WTC11 (cell line): ENCODE results near the gene RYR2. TPM values are rescaled to one million over a fixed set of nuclear protein-coding genes. Genes with fewer than 3 reads are reported as not detected.

Experiments
- ATAC-seq: fragments of 200-7000 bp; cut with Tn5 transposase; 2 replicates; pipeline ENCODE4 v1.10.0; 2021; ENCODE audit warnings: mild to moderate bottlenecking, moderate library complexity
- CTCF ChIA-PET: fragments of 300-600 bp; sonication (Branson Sonifier 250); formaldehyde crosslinking; loops from one replicate; lab custom pipeline; 2021; ENCODE audit warnings: antibody characterized with exemption; lab: Charles Lee
- POLR2A ChIA-PET: fragments of 350-600 bp; sonication (Branson Sonifier 250); formaldehyde crosslinking; loops from one replicate; lab custom pipeline; 2021; ENCODE audit warnings: antibody characterized with exemption; lab: Charles Lee
- DNase-seq: peaks from one replicate; pipeline ENCODE4 v3.0.0; 2021; ENCODE audit warnings: low spot score
- H3K27ac Mint-ChIP-seq: 2 replicates; pipeline ENCODE4 v1.8.0; 2021; ENCODE audit warnings: mixed read lengths
- H3K27me3 Mint-ChIP-seq: 2 replicates; pipeline ENCODE4 v1.8.0; 2021; ENCODE audit warnings: low read depth, mild to moderate bottlenecking, moderate library complexity, mixed read lengths
- H3K36me3 Mint-ChIP-seq: 2 replicates; pipeline ENCODE4 v1.8.0; 2021; ENCODE audit warnings: mixed read lengths
- H3K4me1 Mint-ChIP-seq: 2 replicates; pipeline ENCODE4 v1.8.0; 2022; ENCODE audit warnings: mixed read lengths
- H3K4me3 Mint-ChIP-seq: 2 replicates; pipeline ENCODE4 v1.8.0; 2021; ENCODE audit warnings: mild to moderate bottlenecking, moderate library complexity, mixed read lengths
- H3K9me3 Mint-ChIP-seq: 2 replicates; pipeline ENCODE4 v1.8.0; 2021; ENCODE audit warnings: mixed read lengths
- ARID4B ChIP-seq: sonication (generic); formaldehyde crosslinking; IDR thresholded peaks from 2 replicates; pipeline ENCODE4 v1.8.0; 2023; ENCODE audit warnings: missing genetic modification reagents, mild to moderate bottlenecking, borderline replicate concordance
- ATF1 ChIP-seq: sonication (generic); formaldehyde crosslinking; IDR thresholded peaks from 2 replicates; pipeline ENCODE4 v1.8.1; 2023; ENCODE audit warnings: mild to moderate bottlenecking, moderate library complexity, missing genetic modification reagents
- ATF6 ChIP-seq: sonication (generic); formaldehyde crosslinking; IDR thresholded peaks from 2 replicates; pipeline ENCODE4 v1.8.1; 2023; ENCODE audit warnings: mild to moderate bottlenecking, missing genetic modification reagents
- CDX4 ChIP-seq: fragments of 250-450 bp; sonication (Bioruptor Pico); IDR thresholded peaks from 2 replicates; pipeline ENCODE4 v1.9.0; 2021; ENCODE audit warnings: moderate library complexity, mild to moderate bottlenecking, inconsistent platforms, borderline replicate concordance
- CREB1 ChIP-seq: sonication (generic); formaldehyde crosslinking; IDR thresholded peaks from 2 replicates; pipeline ENCODE4 v1.8.0; 2023; ENCODE audit warnings: mild to moderate bottlenecking, missing genetic modification reagents
- E2F1 ChIP-seq: sonication (generic); formaldehyde crosslinking; IDR thresholded peaks from 2 replicates; pipeline ENCODE4 v1.8.0; 2022; ENCODE audit warnings: mild to moderate bottlenecking, missing genetic modification reagents
- ELF4 ChIP-seq: sonication (generic); formaldehyde crosslinking; IDR thresholded peaks from 2 replicates; pipeline ENCODE4 v1.8.1; 2022; ENCODE audit warnings: low read depth, mild to moderate bottlenecking, moderate library complexity, missing genetic modification reagents
- ETV6 ChIP-seq: sonication (generic); formaldehyde crosslinking; IDR thresholded peaks from 2 replicates; pipeline ENCODE4 v1.8.1; 2022; ENCODE audit warnings: mild to moderate bottlenecking, missing genetic modification reagents
- FOXP1 ChIP-seq: sonication (generic); formaldehyde crosslinking; IDR thresholded peaks from 2 replicates; pipeline ENCODE4 v1.8.0; 2022; ENCODE audit warnings: missing genetic modification reagents, mild to moderate bottlenecking, moderate library complexity, borderline replicate concordance
- JAZF1 ChIP-seq: fragments of 250-450 bp; sonication (Bioruptor Pico); IDR thresholded peaks from 2 replicates; pipeline ENCODE4 v1.9.0; 2021; ENCODE audit warnings: moderate library complexity, mild to moderate bottlenecking, inconsistent platforms
- JUN ChIP-seq: sonication (generic); formaldehyde crosslinking; IDR thresholded peaks from 2 replicates; pipeline ENCODE4 v1.8.0; 2023; ENCODE audit warnings: mild to moderate bottlenecking, missing genetic modification reagents
- KAT7 ChIP-seq: sonication (generic); formaldehyde crosslinking; IDR thresholded peaks from 2 replicates; pipeline ENCODE4 v1.8.1; 2023; ENCODE audit warnings: missing genetic modification reagents, mild to moderate bottlenecking, borderline replicate concordance
- MLX ChIP-seq: sonication (generic); formaldehyde crosslinking; IDR thresholded peaks from 2 replicates; pipeline ENCODE4 v1.8.1; 2023; ENCODE audit warnings: mild to moderate bottlenecking, missing genetic modification reagents, moderate library complexity
- NR3C1 ChIP-seq: sonication (generic); formaldehyde crosslinking; conservative IDR thresholded peaks from 2 replicates; pipeline ENCODE4 v1.8.1; 2023; ENCODE audit warnings: low read depth, mild to moderate bottlenecking, missing genetic modification reagents
- RELA ChIP-seq: sonication (generic); formaldehyde crosslinking; IDR thresholded peaks from 2 replicates; pipeline ENCODE4 v1.8.1; 2022; ENCODE audit warnings: missing genetic modification reagents, mild to moderate bottlenecking, borderline replicate concordance
- RORB ChIP-seq: fragments of 250-450 bp; sonication (Bioruptor Pico); IDR thresholded peaks from 2 replicates; pipeline ENCODE4 v1.9.0; 2021; ENCODE audit warnings: mild to moderate bottlenecking
- SMAD3 ChIP-seq: sonication (generic); formaldehyde crosslinking; IDR thresholded peaks from 2 replicates; pipeline ENCODE4 v1.8.0; 2022; ENCODE audit warnings: missing genetic modification reagents, mild to moderate bottlenecking, borderline replicate concordance
- SMAD4 ChIP-seq: sonication (generic); formaldehyde crosslinking; IDR thresholded peaks from 2 replicates; pipeline ENCODE4 v1.8.0; 2022; ENCODE audit warnings: mild to moderate bottlenecking, missing genetic modification reagents
- SOX15 ChIP-seq: fragments of 250-450 bp; sonication (Bioruptor Pico); IDR thresholded peaks from 2 replicates; pipeline ENCODE4 v1.9.0; 2021; ENCODE audit warnings: mild to moderate bottlenecking
- TEAD1 ChIP-seq: sonication (generic); formaldehyde crosslinking; IDR thresholded peaks from 2 replicates; pipeline ENCODE4 v1.8.0; 2022; ENCODE audit warnings: mild to moderate bottlenecking, missing genetic modification reagents
- TP53 ChIP-seq: sonication (generic); formaldehyde crosslinking; IDR thresholded peaks from 2 replicates; pipeline ENCODE4 v1.8.1; 2023; ENCODE audit warnings: mild to moderate bottlenecking, missing genetic modification reagents
- ZNF138 ChIP-seq: sonication (generic); formaldehyde crosslinking; conservative IDR thresholded peaks from 2 replicates; pipeline ENCODE4 v1.8.1; 2022; ENCODE audit warnings: mild to moderate bottlenecking, moderate library complexity, missing genetic modification reagents
- ZNF232 ChIP-seq: sonication (generic); formaldehyde crosslinking; IDR thresholded peaks from 2 replicates; pipeline ENCODE4 v1.8.0; 2022; ENCODE audit warnings: mild to moderate bottlenecking, missing genetic modification reagents
- ZNF317 ChIP-seq: sonication (generic); formaldehyde crosslinking; IDR thresholded peaks from 2 replicates; pipeline ENCODE4 v1.8.1; 2023; ENCODE audit warnings: low read depth, mild to moderate bottlenecking, moderate library complexity, missing genetic modification reagents, borderline replicate concordance
- ZNF425 ChIP-seq: fragments of 250-450 bp; sonication (Bioruptor Pico); conservative IDR thresholded peaks from 2 replicates; pipeline ENCODE4 v1.9.0; 2021; ENCODE audit warnings: mild to moderate bottlenecking
- ZSCAN18 ChIP-seq: fragments of 250-450 bp; sonication (Bioruptor Pico); IDR thresholded peaks from 2 replicates; pipeline ENCODE4 v2.1.2; 2022; ENCODE audit warnings: mild to moderate bottlenecking, moderate library complexity
- total RNA-seq: library from RNA; stranded (reverse); gene quantifications from 3 replicates; pipeline ENCODE4 v1.2.3, GENCODE V29; 2021

Gene RYR2
- total RNA-seq, 1 experiment from 2014 or later: 7.9 TPM

GRCh38 chr1:237111807-237112206, 69.8 kb downstream of the RYR2 start (continued):
- TF ChIP-seq ARID4B (no peak), ELF4 (CRISPR knock-in tag) (no peak), RORB (CRISPR knock-in tag) (no peak), SMAD4 (no peak), ZSCAN18 (no peak), JUN (CRISPR knock-in tag) (no peak), ZNF317 (CRISPR knock-in tag) (no peak), TEAD1 (CRISPR knock-in tag) (no peak), MLX (CRISPR knock-in tag) (no peak), NR3C1 (CRISPR knock-in tag) (no peak), ATF6 (CRISPR knock-in tag) (no peak), ZNF138 (CRISPR knock-in tag) (no peak)

GRCh38 chr1:237112663-237113062, 70.7 kb downstream of the RYR2 start:
- TF ChIP-seq ZNF138 (CRISPR knock-in tag) (no peak), E2F1 (no peak), NR3C1 (CRISPR knock-in tag) (no peak), ZNF425 (CRISPR knock-in tag) (no peak), SMAD3 (CRISPR knock-in tag) (no peak), CREB1 (no peak), ETV6 (CRISPR knock-in tag) (no peak), ZNF232 (CRISPR knock-in tag) (no peak), TP53 (CRISPR knock-in tag) (no peak), SOX15 (CRISPR knock-in tag) (no peak), RELA (no peak), KAT7 (CRISPR knock-in tag) (no peak), CDX4 (no peak), JAZF1 (CRISPR knock-in tag) (no peak), JUN (CRISPR knock-in tag) (no peak), ATF1 (CRISPR knock-in tag) (no peak), FOXP1 (CRISPR knock-in tag) (no peak)
- no peak overlapping the region for H3K4me3 Mint-ChIP-seq
- no peaks in the 10 kb centered on the region for H3K36me3 Mint-ChIP-seq
- DNase-seq (no peak), ATAC-seq (no peak)
- H3K4me1 Mint-ChIP-seq: peaks cover 39% of the 10 kb centered on the region
- H3K27me3 Mint-ChIP-seq: no peaks in the 10 kb centered on the region
- POLR2A ChIA-PET: no interaction called here
- H3K9me3 Mint-ChIP-seq: peaks cover 3% of the 10 kb centered on the region; the same call in 1 of the 2 replicates
- CTCF ChIA-PET: interaction anchor here (1.4 to 1.8 kb wide), 2 partner anchors 68 to 71 kb away, joined by 3 to 10 read pairs; partner anchors contain the start of gene RYR2
- no peak overlapping the region for H3K27ac Mint-ChIP-seq
